ENCODE results near the gene ZNF865.

ZNF865 gene

DNA sequence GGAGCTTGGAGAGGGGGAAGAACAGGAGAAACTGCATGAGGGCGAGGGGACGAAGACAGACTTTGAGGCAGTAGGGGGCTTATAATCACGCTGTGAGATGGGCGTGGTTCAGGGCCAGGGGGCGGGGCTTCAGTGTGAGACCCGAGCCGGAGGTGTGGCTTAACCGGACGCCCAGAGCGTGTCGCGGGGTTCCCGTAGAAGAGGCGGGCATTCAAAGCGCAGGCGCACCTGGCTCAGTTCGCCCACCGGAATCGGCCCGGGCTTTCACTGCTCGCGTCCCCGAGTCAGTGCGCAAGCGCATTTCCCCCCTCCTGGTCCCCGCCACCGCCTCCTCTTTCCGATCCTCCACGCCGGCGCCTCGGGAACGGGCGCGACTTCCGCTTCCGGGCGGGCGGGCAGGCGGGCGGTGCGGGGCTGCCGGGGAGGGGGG is 225 bp upstream of the ZNF865 start:
- peak; percentile 93 for DNase-seq (ENCODE audit: low read depth)

- DNase-seq (ENCODE audit: low read depth), result no peak
Measured at GRCh38 chr19:55606471-55606787, 982 bp downstream of the ZNF865 start.

DNA sequence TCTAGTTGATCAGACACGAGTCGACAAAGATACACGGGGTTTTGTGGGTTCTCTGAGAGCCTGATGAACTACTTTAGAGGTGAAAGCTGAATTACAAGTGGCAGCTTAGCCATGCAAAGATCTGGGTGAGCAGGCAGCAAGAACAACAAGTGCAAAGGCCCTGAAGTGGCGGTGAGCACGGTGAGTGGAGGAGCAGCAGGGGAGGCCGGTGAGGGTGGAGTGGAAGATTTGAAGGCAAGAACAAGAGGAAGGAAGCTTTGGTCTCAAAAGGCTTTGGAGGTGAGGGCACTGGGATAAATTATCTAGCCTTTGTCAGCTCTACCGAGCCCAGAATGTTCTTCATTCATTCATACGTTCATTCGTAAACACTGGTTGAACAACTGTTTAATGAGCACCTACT is 1.4 kb downstream of the ZNF865 start:
- no peak for DNase-seq (ENCODE audit: low read depth)

- no peak for DNase-seq (ENCODE audit: low read depth)
Measured at GRCh38 chr19:55609326-55609725, 3.9 kb downstream of the ZNF865 start.

- DNase-seq (ENCODE audit: low read depth), result no peak
Measured at GRCh38 chr19:55611300-55611982, 6.0 kb downstream of the ZNF865 start.

DNA sequence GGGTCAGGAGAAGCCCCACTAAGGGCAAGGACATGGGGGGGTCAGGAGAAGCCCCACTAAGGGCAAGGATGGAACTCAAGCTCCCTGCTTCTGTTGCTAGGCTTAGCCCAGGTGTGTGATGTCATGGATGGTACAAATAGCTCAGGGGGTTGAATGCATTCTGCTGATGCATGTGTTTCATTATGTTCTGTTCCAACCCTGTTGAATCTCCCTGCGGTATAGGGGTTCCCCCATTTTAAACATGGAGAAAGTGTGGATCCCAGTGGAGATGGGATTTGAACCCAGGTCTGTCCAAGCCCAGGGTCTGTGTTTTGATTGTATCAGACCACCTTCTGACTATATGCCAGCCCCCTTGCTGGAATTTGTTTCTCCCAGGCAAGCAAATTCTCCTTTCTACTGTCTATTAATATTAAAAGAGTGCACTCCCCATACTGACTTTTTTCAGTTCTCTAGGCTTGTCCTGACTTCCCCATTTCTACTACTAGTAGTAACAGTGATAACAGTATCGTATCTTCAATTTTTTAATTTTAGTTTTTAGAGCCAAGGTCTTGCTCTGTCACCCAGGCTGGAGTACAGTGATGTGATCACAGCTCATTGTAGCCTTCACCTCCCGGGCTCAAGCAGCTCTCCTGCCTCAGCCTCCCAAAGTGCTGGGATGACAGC is 6.7 kb downstream of the ZNF865 start:
- DNase-seq (ENCODE audit: low read depth), result no peak

GRCh38 chr19:55613396-55613795 is 7.9 kb downstream of the ZNF865 start:
- no peak for DNase-seq (ENCODE audit: low read depth)

DNA sequence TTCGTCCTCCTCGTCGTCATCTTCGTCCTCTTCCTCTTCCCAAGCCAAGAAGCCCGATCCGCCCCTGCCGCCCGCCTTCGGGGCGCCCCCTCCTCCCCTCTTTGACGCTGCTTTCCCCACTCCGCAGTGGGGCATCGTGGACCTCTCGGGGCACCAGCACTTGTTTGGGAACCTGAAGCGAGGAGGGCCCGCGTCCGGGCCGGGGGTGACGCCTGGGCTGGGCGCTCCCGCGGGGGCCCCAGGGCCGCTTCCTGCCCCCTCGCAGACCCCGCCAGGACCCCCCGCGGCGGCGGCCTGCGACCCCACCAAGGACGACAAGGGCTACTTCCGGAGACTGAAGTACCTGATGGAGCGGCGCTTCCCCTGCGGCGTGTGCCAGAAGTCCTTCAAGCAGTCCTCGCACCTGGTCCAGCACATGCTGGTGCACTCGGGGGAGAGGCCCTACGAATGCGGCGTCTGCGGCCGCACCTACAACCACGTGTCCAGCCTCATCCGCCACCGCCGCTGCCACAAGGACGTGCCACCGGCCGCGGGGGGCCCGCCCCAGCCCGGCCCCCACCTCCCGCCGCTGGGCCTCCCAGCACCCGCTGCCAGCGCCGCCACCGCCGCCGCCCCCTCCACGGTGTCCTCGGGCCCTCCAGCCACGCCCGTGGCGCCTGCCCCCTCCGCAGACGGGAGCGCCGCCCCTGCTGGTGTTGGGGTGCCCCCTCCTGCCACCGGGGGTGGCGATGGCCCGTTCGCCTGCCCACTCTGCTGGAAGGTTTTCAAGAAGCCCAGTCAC is 8.7 kb downstream of the ZNF865 start:
- no peak for DNase-seq (ENCODE audit: low read depth)

DNA sequence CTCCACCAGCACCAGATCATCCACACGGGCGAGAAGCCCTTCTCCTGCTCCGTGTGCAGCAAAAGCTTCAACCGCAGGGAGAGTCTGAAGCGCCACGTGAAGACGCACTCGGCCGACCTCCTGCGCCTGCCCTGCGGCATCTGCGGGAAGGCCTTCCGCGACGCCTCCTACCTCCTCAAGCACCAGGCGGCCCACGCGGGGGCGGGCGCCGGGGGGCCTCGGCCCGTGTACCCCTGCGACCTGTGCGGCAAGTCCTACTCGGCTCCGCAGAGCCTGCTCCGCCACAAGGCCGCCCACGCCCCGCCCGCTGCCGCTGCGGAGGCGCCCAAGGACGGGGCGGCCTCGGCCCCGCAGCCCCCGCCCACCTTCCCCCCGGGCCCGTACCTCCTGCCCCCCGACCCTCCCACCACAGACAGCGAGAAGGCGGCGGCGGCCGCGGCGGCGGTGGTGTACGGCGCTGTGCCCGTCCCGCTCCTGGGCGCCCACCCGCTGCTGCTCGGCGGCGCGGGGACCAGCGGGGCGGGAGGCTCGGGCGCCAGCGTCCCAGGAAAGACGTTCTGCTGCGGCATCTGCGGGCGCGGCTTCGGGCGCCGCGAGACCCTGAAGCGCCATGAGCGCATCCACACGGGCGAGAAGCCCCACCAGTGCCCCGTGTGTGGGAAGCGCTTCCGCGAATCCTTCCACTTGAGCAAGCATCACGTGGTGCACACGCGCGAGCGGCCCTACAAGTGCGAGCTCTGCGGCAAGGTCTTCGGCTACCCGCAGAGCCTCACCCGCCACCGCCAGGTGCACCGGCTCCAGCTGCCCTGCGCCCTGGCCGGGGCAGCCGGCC is 9.5 kb downstream of the ZNF865 start:
- DNase-seq (ENCODE audit: low read depth), result no peak

GRCh38 chr19:55615543-55616394 is 10.3 kb downstream of the ZNF865 start:
- no peak for DNase-seq (ENCODE audit: low read depth)

GRCh38 chr19:55616395-55616875 is 11.0 kb downstream of the ZNF865 start:
- DNase-seq (ENCODE audit: low read depth), result no peak

DNA sequence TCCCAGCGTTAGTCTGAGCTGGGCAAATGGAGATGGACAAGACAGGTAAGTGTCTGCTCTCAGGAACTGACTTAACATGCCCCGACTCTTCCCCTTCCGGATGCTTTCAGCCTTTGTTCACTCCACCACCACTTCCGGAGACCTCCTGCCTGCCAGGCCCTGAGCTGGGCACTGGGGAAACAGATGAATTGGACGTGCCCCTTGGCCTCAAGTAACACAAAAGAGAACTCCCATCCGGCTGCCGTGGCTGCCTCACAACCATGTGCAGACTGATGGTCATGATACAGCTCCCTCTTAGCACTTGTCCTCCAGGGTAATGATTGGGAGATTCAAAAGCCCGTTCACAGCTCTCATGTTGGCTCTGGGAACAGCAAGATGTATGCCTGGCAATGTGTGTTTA is 12.0 kb downstream of the ZNF865 start:
- DNase-seq (ENCODE audit: low read depth), result no peak

DNA sequence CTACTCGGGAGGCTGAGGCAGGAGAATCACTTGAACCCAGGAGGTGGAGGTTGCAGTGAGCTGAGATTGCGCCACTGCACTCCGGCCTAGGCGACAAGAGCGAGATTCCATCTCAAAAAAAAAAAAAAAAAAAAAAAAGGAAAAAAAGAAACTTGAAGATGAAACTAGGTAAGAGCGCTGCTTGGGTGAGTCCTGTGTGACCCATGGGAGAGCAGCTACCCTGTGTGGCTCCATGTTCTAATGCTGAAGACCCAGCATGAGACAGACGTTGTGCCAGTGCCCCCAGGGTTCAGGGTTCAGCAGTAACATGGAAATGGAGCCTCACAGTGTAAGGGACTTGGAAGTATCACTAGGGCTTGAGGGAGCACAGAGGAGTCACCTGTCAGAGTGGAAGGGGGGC is 13.0 kb downstream of the ZNF865 start:
- no peak for DNase-seq (ENCODE audit: low read depth)

DNA sequence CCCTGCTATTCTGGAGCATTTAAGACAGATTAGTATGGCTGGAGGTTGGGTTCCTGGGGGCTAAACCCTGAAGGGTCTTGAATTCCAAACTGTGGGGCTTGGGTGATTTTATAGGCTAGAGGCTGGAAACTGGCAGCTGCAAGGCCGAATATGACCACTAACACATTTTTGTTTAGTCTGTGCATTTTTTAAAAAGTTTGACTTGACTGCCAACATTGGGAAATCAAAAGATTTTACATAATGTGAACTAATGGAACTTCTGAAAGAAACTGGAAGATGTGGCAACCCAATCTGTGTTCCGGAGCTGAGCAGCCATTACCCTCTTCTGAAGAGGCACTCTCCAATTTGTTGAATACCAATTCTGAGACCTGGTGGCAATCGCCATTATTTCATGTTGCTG is 13.8 kb downstream of the ZNF865 start:
- no peak for DNase-seq (ENCODE audit: low read depth)

- no peak for DNase-seq (ENCODE audit: low read depth)
Measured at GRCh38 chr19:55620410-55621204, 15.2 kb downstream of the ZNF865 start.

DNA sequence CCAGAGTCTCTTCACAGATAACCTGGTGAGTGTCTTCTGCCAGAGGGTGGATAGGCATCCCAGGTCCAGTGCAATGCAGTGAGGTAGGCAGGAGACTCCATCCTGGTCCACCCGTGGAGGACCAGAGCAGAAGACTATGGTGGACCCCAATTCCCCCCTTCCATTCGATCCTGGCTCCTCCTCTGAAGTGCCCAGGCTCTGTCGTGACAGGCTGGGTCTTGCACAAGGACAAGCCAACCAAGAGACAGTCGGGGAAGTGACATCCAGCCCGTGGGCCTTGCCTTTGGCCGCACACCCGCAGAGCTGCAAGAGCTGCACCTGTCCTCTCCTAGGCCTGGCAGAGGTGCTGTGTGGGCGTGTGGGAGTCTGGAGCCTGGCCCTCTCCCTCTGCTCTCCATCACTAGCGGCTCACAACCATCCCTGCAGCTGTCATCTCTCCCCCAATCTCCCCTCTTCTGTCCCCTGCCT is 15.8 kb downstream of the ZNF865 start:
- no peak for DNase-seq (ENCODE audit: low read depth)

DNA sequence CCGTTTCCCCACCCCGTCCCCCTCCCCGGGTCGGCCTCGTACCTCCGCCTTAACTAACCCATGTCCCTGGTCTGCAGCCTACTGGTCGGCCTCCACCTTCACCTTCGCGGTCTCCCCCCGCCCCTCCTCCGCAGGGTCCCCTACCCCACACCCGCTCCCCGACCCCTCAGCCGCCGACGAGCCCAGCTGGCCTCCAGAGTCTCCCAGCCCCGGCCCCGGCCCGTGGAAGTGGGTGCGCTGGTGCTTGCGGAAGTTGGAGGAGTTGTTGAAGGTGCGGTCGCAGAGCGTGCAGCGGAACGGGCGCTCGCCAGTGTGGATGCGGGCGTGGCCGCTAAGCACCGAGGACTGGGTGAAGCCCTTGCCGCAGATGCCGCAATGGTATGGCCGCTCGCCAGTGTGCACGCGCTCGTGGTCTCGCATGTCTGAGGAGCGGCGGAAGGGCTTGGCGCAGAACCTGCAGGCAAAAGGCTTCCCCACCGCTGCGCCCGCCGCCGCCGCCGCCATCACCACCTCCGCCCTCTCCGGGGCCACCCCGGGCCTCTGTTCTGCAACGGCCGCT is 16.3 kb downstream of the ZNF865 start:
- DNase-seq (ENCODE audit: low read depth), result no peak

DNA sequence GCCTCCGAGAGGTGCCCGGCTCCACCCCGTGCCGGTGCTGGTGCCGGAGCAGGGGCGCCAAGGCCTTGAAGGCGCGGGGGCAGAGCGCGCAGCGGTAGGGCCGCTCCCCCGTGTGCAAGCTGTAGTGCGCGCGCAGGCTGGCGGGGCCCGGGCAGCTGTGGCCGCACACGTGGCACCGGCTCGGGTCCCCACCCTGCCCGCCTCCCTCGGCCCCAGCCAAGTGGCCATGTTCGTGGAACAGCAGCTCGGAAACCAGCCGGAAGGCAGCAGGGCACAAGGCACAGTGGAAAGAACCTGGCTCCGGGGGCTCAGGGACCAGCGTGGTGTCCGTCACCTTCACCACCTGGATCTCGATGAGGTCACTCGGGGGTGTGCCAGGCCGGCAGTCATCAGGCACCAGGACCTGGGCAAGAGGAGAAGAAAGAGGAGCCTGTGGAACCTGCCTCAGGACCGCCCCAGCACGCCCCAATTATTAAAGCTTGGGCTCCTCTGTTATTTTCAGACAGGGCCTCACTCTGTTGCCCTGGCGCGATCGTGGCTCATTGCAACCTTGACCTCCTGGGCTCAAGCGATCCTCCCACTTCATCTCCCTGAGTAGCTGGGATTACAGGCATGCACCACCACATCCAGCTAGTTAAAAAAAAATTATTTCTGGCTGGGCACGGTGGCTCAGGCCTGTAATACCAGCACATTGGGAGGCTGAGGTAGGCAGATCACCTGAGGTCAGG is 17.0 kb downstream of the ZNF865 start:
- no peak for DNase-seq (ENCODE audit: low read depth)

- DNase-seq (ENCODE audit: low read depth), result no peak
Measured at GRCh38 chr19:55623130-55623529, 17.7 kb downstream of the ZNF865 start.

Data from stromal cell of bone marrow (primary cell).